K562 (cell line): ENCODE data around the gene CCDC47. TPM values are rescaled to one million over a fixed set of nuclear protein-coding genes. Genes with fewer than 3 reads are reported as not detected.

Experiments
- DACH1 ChIP-seq: fragments of 450-650 bp; IDR thresholded peaks from 2 replicates; pipeline ENCODE4 v1.6.1; 2018; ENCODE audit not compliant: partially characterized antibody
- REST ChIP-seq, 2 experiments: fragments of 450-650 bp; formaldehyde crosslinking in 1 of 2; IDR thresholded peaks; 2 replicates each; pipeline versions ENCODE4 v1.4.0 to v1.6.1; 2014 to 2020; ENCODE audit warnings: mild to moderate bottlenecking in 2 of 2, borderline replicate concordance in 1 of 2, low read depth in 1 of 2
- SP1 ChIP-seq: sonication (generic); formaldehyde crosslinking; IDR thresholded peaks from 2 replicates; pipeline ENCODE4 v1.8.1; 2022; ENCODE audit warnings: mild to moderate bottlenecking, missing genetic modification reagents
- ZNF232 ChIP-seq: sonication (generic); formaldehyde crosslinking; IDR thresholded peaks from 2 replicates; pipeline ENCODE4 v1.8.0; 2022; ENCODE audit warnings: mild to moderate bottlenecking, missing genetic modification reagents
- ZNF280A ChIP-seq: fragments of 450-650 bp; IDR thresholded peaks from 2 replicates; pipeline ENCODE4 v1.6.1; 2018; ENCODE audit warnings: mild to moderate bottlenecking, low read depth; ENCODE audit not compliant: partially characterized antibody
- polyA plus RNA-seq, 8 experiments: library from polyadenylated mRNA; depleted of rRNA in 4 of 8; stranded (reverse) in 5 of 8; unstranded in 3 of 8; fragments of >200 nt; fragmentation: Nextera tagmentation in 2 of 8; fragmentation: Illumina TruSeq in 1 of 8; extraction: Ambion mirVana in 2 of 8; extraction: Trizol in 1 of 8; gene quantifications; 2 replicates each; pipeline versions ENCODE4 v1.2.1 to v1.2.3, GENCODE V29; 2011 to 2014; ENCODE audit warnings: inconsistent platforms in 1 of 8, missing spikeins in 1 of 8
- total RNA-seq, 7 experiments: library from RNA; depleted of rRNA in 6 of 7; stranded (reverse); fragments of >200 nt in 6 of 7; fragmentation: Illumina TruSeq in 2 of 7; extraction: Trizol in 2 of 7; gene quantifications; 2 replicates each; pipeline versions ENCODE4 v1.2.1 to v1.2.3, GENCODE V29; 2011 to 2021; ENCODE audit warnings: low replicate concordance in 1 of 7

CCDC47 gene
- total and polyA plus RNA-seq, 9 of the 15 experiments (the other 6 are each of a cell fraction or from before 2014, with no cell fraction given): 15.5 to 162 (median 122) TPM

GRCh38 chr17:63792055-63792729, 18.8 kb upstream of the CCDC47 start (continued):
- no peak for TF ChIP-seq REST (IDR thresholded peaks at IDR 0.05; ENCODE audit: borderline replicate concordance)
- no peak for TF ChIP-seq REST (CRISPR knock-in tag; IDR thresholded peaks at IDR 0.05; ENCODE audit: low read depth)
- peak; percentile 67; the same call in 1 of the 2 replicates for TF ChIP-seq ZNF232
- TF ChIP-seq DACH1: peak; percentile 66
- no peak for TF ChIP-seq SP1 (CRISPR knock-in tag)
- TF ChIP-seq ZNF280A: no peak
